SH-SY5Y (cell line): Measurements from ENCODE around the gene TAS2R5.

ENCODE experiments used
- GATA2 ChIP-seq: IDR thresholded peaks from 2 replicates; pipeline ENCODE4 v1.6.1; 2011; ENCODE audit warnings: mild to moderate bottlenecking, low read depth, low read length
- GATA3 ChIP-seq: IDR thresholded peaks from 2 replicates; pipeline ENCODE4 v1.6.1; 2011; ENCODE audit warnings: low read depth, mild to moderate bottlenecking, low read length, moderate library complexity

GRCh38 chr7:141752634-141753033, 37.4 kb upstream of the TAS2R5 start:
- no peak for TF ChIP-seq GATA3
- TF ChIP-seq GATA2, result no peak
